HUES48 (cell line): ENCODE data around the gene THAP2.
"Not testable (repeated sequence)": the region's sequence is repeated elsewhere in the genome, so short reads cannot be mapped to it uniquely, and the experiment has no call there.

ENCODE experiments used
- H3K27ac ChIP-seq: one replicate; pipeline ENCODE4 v1.7.0; 2013; ENCODE audit warnings: low read depth, low read length, inconsistent platforms
- H3K27me3 ChIP-seq: 2 replicates; pipeline ENCODE4 v1.6.1; 2013; ENCODE audit warnings: mild to moderate bottlenecking, low read length; ENCODE audit not compliant: control insufficient read depth, insufficient read depth
- H3K36me3 ChIP-seq: 2 replicates; pipeline ENCODE4 v1.6.1; 2013; ENCODE audit warnings: low read length; ENCODE audit not compliant: control insufficient read depth, insufficient read depth
- H3K4me1 ChIP-seq: 2 replicates; pipeline ENCODE4 v1.6.1; 2013; ENCODE audit warnings: mild to moderate bottlenecking, low read length; ENCODE audit not compliant: control insufficient read depth, insufficient read depth
- H3K4me3 ChIP-seq: 2 replicates; pipeline ENCODE4 v1.5.1; 2013; ENCODE audit warnings: mild to moderate bottlenecking, low read depth, low read length
- H3K9ac ChIP-seq: 2 replicates; pipeline ENCODE4 v1.6.1; 2013; ENCODE audit warnings: mild to moderate bottlenecking, low read depth, low read length, moderate library complexity
- H3K9me3 ChIP-seq: 2 replicates; pipeline ENCODE4 v1.6.1; 2013; ENCODE audit warnings: low read length; ENCODE audit not compliant: control insufficient read depth, insufficient read depth

The THAP2 gene

GRCh38 chr12:71685914-71686657 lies 22.0 kb downstream of the THAP2 start, which contains the start of gene TMEM19:
Gene TMEM19, plus strand, starts transcription at chr12:71686082. Its CDS starts 599 bp downstream, at chr12:71686681.
- Histone ChIP-seq H3K36me3 (no peaks in the 10 kb centered on the region; the same call in 1 of the 2 replicates), H3K4me1 (0 out of 2 replicates have a peak, but pooled peaks cover 9% of the 10 kb centered on the region), H3K9ac (peak within 1 kb of the TSS; percentile 78), H3K27ac (peak within 1 kb of the TSS; percentile 95), H3K4me3 (peak within 1 kb of the TSS; percentile 97), H3K9me3 (no peaks in the 10 kb centered on the region), H3K27me3 (no peaks in the 10 kb centered on the region)

- H3K9me3 ChIP-seq = no peaks in the 10 kb centered on the region
- H3K27ac ChIP-seq = peak overlapping the region; percentile 16
- peak overlapping the region; percentile 97 for H3K4me3 ChIP-seq
- H3K4me1 ChIP-seq = 0 out of 2 replicates have a peak, but pooled peaks cover 9% of the 10 kb centered on the region
- H3K36me3 ChIP-seq = no peaks in the 10 kb centered on the region; the same call in 1 of the 2 replicates
- no peaks in the 10 kb centered on the region for H3K27me3 ChIP-seq
- peak overlapping the region; percentile 78; the same call in 1 of the 2 replicates for H3K9ac ChIP-seq
Observed at GRCh38 chr12:71686658-71687025, 22.5 kb downstream of the THAP2 start.

- H3K4me1 ChIP-seq, H3K27ac ChIP-seq, H3K9me3 ChIP-seq, H3K27me3 ChIP-seq, H3K36me3 ChIP-seq, H3K9ac ChIP-seq: not testable (repeated sequence)
- H3K4me3 ChIP-seq = peak overlapping the region; percentile 97
Observed at GRCh38 chr12:71687172-71687571, 23.1 kb downstream of the THAP2 start.

GRCh38 chr12:71688961-71689570 lies 25.0 kb downstream of the THAP2 start:
- H3K9me3 ChIP-seq = no peaks in the 10 kb centered on the region
- no peak overlapping the region for H3K9ac ChIP-seq
- no peak overlapping the region for H3K4me3 ChIP-seq

GRCh38 chr12:71691504-71692129 lies 27.5 kb downstream of the THAP2 start:
- 0 out of 2 replicates have a peak, but pooled peaks cover 5% of the 10 kb centered on the region for H3K4me1 ChIP-seq

More at GRCh38 chr12:71688961-71689570, 25.0 kb downstream of the THAP2 start:
- H3K27me3 ChIP-seq = no peaks in the 10 kb centered on the region
- no peaks in the 10 kb centered on the region; the same call in 1 of the 2 replicates for H3K36me3 ChIP-seq
- H3K4me1 ChIP-seq = 0 out of 2 replicates have a peak, but pooled peaks cover 9% of the 10 kb centered on the region
- H3K27ac ChIP-seq = no peak overlapping the region

GRCh38 chr12:71693126-71693525 lies 29.0 kb downstream of the THAP2 start:
- H3K9ac ChIP-seq = no peak overlapping the region
- no peaks in the 10 kb centered on the region for H3K4me1 ChIP-seq
- no peaks in the 10 kb centered on the region for H3K9me3 ChIP-seq
- H3K36me3 ChIP-seq = peaks cover 14% of the 10 kb centered on the region
- H3K27me3 ChIP-seq = no peaks in the 10 kb centered on the region
- no peak overlapping the region for H3K27ac ChIP-seq
- no peak overlapping the region for H3K4me3 ChIP-seq

More at GRCh38 chr12:71691504-71692129, 27.5 kb downstream of the THAP2 start:
- Histone ChIP-seq H3K27me3 (no peaks in the 10 kb centered on the region), H3K27ac (no peak overlapping the region), H3K9ac (no peak overlapping the region), H3K4me3 (no peak overlapping the region), H3K36me3 (no peaks in the 10 kb centered on the region; the same call in 1 of the 2 replicates), H3K9me3 (no peaks in the 10 kb centered on the region)

- H3K9me3 ChIP-seq, H3K27ac ChIP-seq, H3K9ac ChIP-seq, H3K4me1 ChIP-seq, H3K27me3 ChIP-seq, H3K4me3 ChIP-seq: not testable (repeated sequence)
- H3K36me3 ChIP-seq = peaks cover 16% of the 10 kb centered on the region
Observed at GRCh38 chr12:71693651-71694050, 29.6 kb downstream of the THAP2 start.

GRCh38 chr12:71694099-71694820 lies 30.2 kb downstream of the THAP2 start:
- no peaks in the 10 kb centered on the region for H3K4me1 ChIP-seq
- H3K9me3 ChIP-seq = no peaks in the 10 kb centered on the region
- H3K36me3 ChIP-seq = peaks cover 22% of the 10 kb centered on the region
- H3K27me3 ChIP-seq = no peaks in the 10 kb centered on the region
- no peak overlapping the region for H3K27ac ChIP-seq
- H3K9ac ChIP-seq = no peak overlapping the region
- no peak overlapping the region for H3K4me3 ChIP-seq

- H3K4me1 ChIP-seq = no peaks in the 10 kb centered on the region
- H3K27ac ChIP-seq = no peak overlapping the region
- H3K4me3 ChIP-seq = no peak overlapping the region
- H3K9me3 ChIP-seq = no peaks in the 10 kb centered on the region
- H3K36me3 ChIP-seq = peaks cover 26% of the 10 kb centered on the region
- no peaks in the 10 kb centered on the region for H3K27me3 ChIP-seq
- H3K9ac ChIP-seq = no peak overlapping the region
Observed at GRCh38 chr12:71695782-71696181, 31.7 kb downstream of the THAP2 start.

GRCh38 chr12:71702181-71702580 lies 38.1 kb downstream of the THAP2 start:
- H3K36me3 ChIP-seq = peaks cover 29% of the 10 kb centered on the region

More at GRCh38 chr12:71702181-71702580, 38.1 kb downstream of the THAP2 start:
- H3K9ac ChIP-seq, H3K4me3 ChIP-seq, H3K27ac ChIP-seq, H3K4me1 ChIP-seq, H3K9me3 ChIP-seq, H3K27me3 ChIP-seq: not testable (repeated sequence)
